GM12878 (cell line): Measurements from ENCODE around the gene MRTFA. TPM values are rescaled to one million over a fixed set of nuclear protein-coding genes. Genes with fewer than 3 reads are reported as not detected.

Experiments used
- ATAC-seq: fragments of 200-7000 bp; cut with Tn5 transposase; 3 replicates; pipeline ENCODE4 v1.9.1; 2020; ENCODE audit warnings: mild to moderate bottlenecking, moderate library complexity
- BruUV-seq: library from RNA; stranded (reverse); fragments of 400-500 nt; replicated peaks from 2 replicates; lab custom pipeline; 2021; lab: Mats Ljungman, UMichigan
- CTCF ChIA-PET: fragments of 300-600 bp; sonication (Branson Sonifier 250); formaldehyde crosslinking; extraction: SDS; loops from one replicate; lab custom pipeline; 2021; ENCODE audit warnings: inconsistent platforms; lab: Yijun Ruan, JAX
- POLR2A ChIA-PET: fragments of 350-600 bp; formaldehyde crosslinking; extraction: SDS; loops from one replicate; lab custom pipeline; 2021; ENCODE audit warnings: inconsistent platforms; lab: Charles Lee
- RAD21 ChIA-PET: fragments of 300-600 bp; sonication (Branson Sonifier 250); formaldehyde crosslinking; loops from one replicate; lab custom pipeline; 2023; ENCODE audit warnings: antibody characterized with exemption; ENCODE audit not compliant: unreplicated experiment; lab: Charles Lee
- SMC1A ChIA-PET: fragments of 300-600 bp; sonication (Branson Sonifier 250); formaldehyde crosslinking; loops from one replicate; lab custom pipeline; 2023; ENCODE audit not compliant: unreplicated experiment, uncharacterized antibody; lab: Charles Lee
- DNase-seq: peaks from one replicate; pipeline ENCODE4 v3.0.0-alpha.2; 2011; ENCODE audit warnings: low read depth, low spot score
- FAIRE-seq: peaks from 3 replicates; lab custom pipeline; 2011; peaks lifted over from hg19 to GRCh38; lab: Jason Lieb, UNC
- H2AFZ ChIP-seq: 2 replicates; pipeline ENCODE4 v1.6.0; 2011; ENCODE audit warnings: low read depth, low read length, control low read depth; ENCODE audit not compliant: control insufficient read depth
- H3K27ac ChIP-seq: 2 replicates; pipeline ENCODE4 v1.5.1; 2011; ENCODE audit warnings: control low read depth; ENCODE audit not compliant: control insufficient read depth, insufficient read depth
- H3K27me3 ChIP-seq, 2 experiments: replicated peaks in 1 of 2; 2 replicates each; pipeline versions ENCODE4 v1.6.0 to v1.6.1; 2011; ENCODE audit warnings: low read length in 1 of 2; ENCODE audit not compliant: control insufficient read depth in 2 of 2, insufficient read depth in 2 of 2
- H3K36me3 ChIP-seq, 2 experiments: 2 replicates each; pipeline ENCODE4 v1.5.1; 2011; ENCODE audit warnings: low read length in 1 of 2; ENCODE audit not compliant: control insufficient read depth in 2 of 2, insufficient read depth in 2 of 2
- H3K4me1 ChIP-seq: 2 replicates; pipeline ENCODE4 v1.6.1; 2011; ENCODE audit warnings: mild to moderate bottlenecking, low read length, moderate library complexity, mixed read lengths; ENCODE audit not compliant: control insufficient read depth, insufficient read depth
- H3K4me2 ChIP-seq: 2 replicates; pipeline ENCODE4 v1.6.0; 2011; ENCODE audit warnings: control low read depth; ENCODE audit not compliant: control insufficient read depth, insufficient read depth
- H3K4me3 ChIP-seq: fragments of 200-600 bp; sonication (generic); 2 replicates; pipeline ENCODE4 v1.5.1; 2016
- H3K79me2 ChIP-seq: 2 replicates; pipeline ENCODE4 v1.6.0; 2011; ENCODE audit warnings: low read length; ENCODE audit not compliant: control insufficient read depth, insufficient read depth
- H3K9ac ChIP-seq: 2 replicates; pipeline ENCODE4 v1.8.0; 2011; ENCODE audit warnings: low read length, control low read depth, mixed read lengths; ENCODE audit not compliant: control insufficient read depth, insufficient read depth
- H3K9me3 ChIP-seq: replicated peaks from 3 replicates; pipeline ENCODE4 v1.5.1; 2011; ENCODE audit warnings: mild to moderate bottlenecking, low read length; ENCODE audit not compliant: control insufficient read depth, insufficient read depth
- H4K20me1 ChIP-seq: 2 replicates; pipeline ENCODE4 v1.6.0; 2011; ENCODE audit not compliant: control insufficient read depth, insufficient read depth
- ASH2L ChIP-seq: fragments of 300-600, 200-600 bp; sonication (generic); IDR thresholded peaks from 2 replicates; pipeline ENCODE4 v1.6.1; 2017; ENCODE audit warnings: low read depth, mild to moderate bottlenecking, borderline replicate concordance
- BHLHE40 ChIP-seq, 2 experiments: fragments of 450-650 bp in 1 of 2; IDR thresholded peaks; 2 replicates each; pipeline ENCODE4 v1.6.1; 2011 to 2017; ENCODE audit warnings: low read depth in 2 of 2, borderline replicate concordance in 1 of 2, improper control_type of control experiment in 1 of 2, low read length in 1 of 2, mild to moderate bottlenecking in 1 of 2
- CBX3 ChIP-seq: fragments of 200-600 bp; sonication (generic); IDR thresholded peaks from 2 replicates; pipeline ENCODE4 v1.6.1; 2016; ENCODE audit warnings: low read depth, borderline replicate concordance
- ESRRA ChIP-seq: IDR thresholded peaks from 2 replicates; pipeline ENCODE4 v1.6.1; 2012; ENCODE audit warnings: mild to moderate bottlenecking, low read length, improper control_type of control experiment
- ETV6 ChIP-seq, 2 experiments: fragments of 450-650 bp in 1 of 2; IDR thresholded peaks in 1 of 2; conservative IDR thresholded peaks in 1 of 2; 2 replicates each; pipeline ENCODE4 v1.6.1; 2014; ENCODE audit warnings: antibody characterized with exemption in 1 of 2, borderline replicate concordance in 1 of 2, low read depth in 1 of 2, mild to moderate bottlenecking in 1 of 2, moderate library complexity in 1 of 2
- EZH2 ChIP-seq: IDR thresholded peaks from 2 replicates; pipeline ENCODE4 v1.6.1; 2012; ENCODE audit warnings: low read depth, mild to moderate bottlenecking, control low read depth, inconsistent platforms, low read length, borderline replicate concordance; ENCODE audit not compliant: control insufficient read depth
- HDAC2 ChIP-seq: fragments of 200-600 bp; sonication (generic); IDR thresholded peaks from 2 replicates; pipeline ENCODE4 v1.6.1; 2017
- SIN3A ChIP-seq: IDR thresholded peaks from 2 replicates; pipeline ENCODE4 v1.6.1; 2012; ENCODE audit warnings: low read depth, low read length, improper control_type of control experiment
- TARDBP ChIP-seq: IDR thresholded peaks from 2 replicates; pipeline ENCODE4 v1.6.1; 2016; ENCODE audit warnings: borderline replicate concordance
- YY1 ChIP-seq: IDR thresholded peaks from 2 replicates; pipeline ENCODE4 v1.6.1; 2011; ENCODE audit warnings: low read depth, mild to moderate bottlenecking, low read length
- WGBS: methylation state at CpG from one replicate; pipeline ENCODE4 v1.1.6; 2016; ENCODE audit warnings: low lambda C conversion rate; ENCODE audit not compliant: insufficient replicate concordance, insufficient coverage; ENCODE audit errors: missing lambda C conversion rate; 5-methylcytosine and 5-hydroxymethylcytosine counted together
- in situ Hi-C: fragments of 300-500 bp; cut with MboI; formaldehyde crosslinking; loops from 9 replicates; pipeline ENCODE4 v1.14.3; 2018; ENCODE audit warnings: mixed read lengths
- intact Hi-C: fragments of 100-400 bp; cut with micrococcal nuclease; formaldehyde crosslinking; loops from one replicate; pipeline ENCODE4 v1.14.2; 2022; ENCODE audit not compliant: unreplicated experiment
- polyA plus RNA-seq, 11 experiments: library from polyadenylated mRNA; depleted of rRNA in 4 of 11; unstranded in 6 of 11; stranded (reverse) in 5 of 11; fragments of >200 nt; fragmentation: Nextera tagmentation in 4 of 11; fragmentation: Illumina TruSeq in 1 of 11; extraction: Ambion mirVana in 4 of 11; extraction: Trizol in 1 of 11; gene quantifications; 1 replicate in 1 of 11; 2 replicates in 10 of 11; pipeline versions ENCODE4 v1.2.1 to v1.2.3, GENCODE V29; 2011 to 2016; ENCODE audit warnings: inconsistent platforms in 2 of 11, missing spikeins in 2 of 11, low read depth in 1 of 11
- total RNA-seq, 4 experiments: library from RNA; depleted of rRNA in 3 of 4; stranded (reverse); fragments of >200 nt in 3 of 4; fragmentation: Illumina TruSeq in 1 of 4; extraction: Trizol in 1 of 4; gene quantifications; 2 replicates each; pipeline versions ENCODE4 v1.2.1 to v1.2.3, GENCODE V29; 2013 to 2021
- TF ChIP-seq, protein P1 (sequence below): fragments of 450-650 bp; IDR thresholded peaks from 2 replicates; pipeline ENCODE4 v1.6.1; 2017; ENCODE audit warnings: mild to moderate bottlenecking
- TF ChIP-seq, protein P2 (sequence below): fragments of 450-650 bp; IDR thresholded peaks from 2 replicates; pipeline ENCODE4 v1.6.1; 2018; ENCODE audit warnings: mild to moderate bottlenecking, low read depth, moderate library complexity; ENCODE audit not compliant: partially characterized antibody

Gene MRTFA
- total and polyA plus RNA-seq, 10 of the 15 experiments (the other 5 are each of a cell fraction or from before 2014, with no cell fraction given) = 2.0 to 63.9 (median 17.9) TPM

DNA sequence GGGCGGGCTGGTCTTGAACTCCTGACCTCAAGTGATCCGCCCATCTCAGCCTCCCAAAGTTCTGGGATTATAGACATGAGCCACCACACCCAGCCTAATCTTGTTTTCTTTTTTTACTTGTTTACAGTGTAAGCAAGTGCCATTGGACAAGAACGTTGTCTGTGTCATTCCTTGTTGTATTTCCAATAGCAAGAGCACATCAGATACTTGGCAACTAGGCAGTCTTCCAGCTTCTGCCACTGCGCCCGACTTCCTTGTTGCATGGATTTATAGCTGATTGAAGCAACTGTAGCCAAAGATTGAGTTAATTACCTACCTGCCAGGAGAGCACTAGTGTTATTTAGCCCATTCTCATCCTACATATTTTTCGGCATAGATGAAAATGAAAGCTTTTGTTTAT lies 269.2 kb downstream of the MRTFA start:
- ChIA-PET POLR2A (interaction anchor here (1.0 kb wide), 1 partner anchor 11 kb away, joined by 8 read pairs; no protein-coding TSS in a partner anchor), RAD21 (interaction anchor here (0.6 to 1.1 kb wide), 2 partner anchors 69 to 282 kb away, joined by 3 read pairs; no protein-coding TSS in a partner anchor), SMC1A (interaction anchor here (0.9 to 2.6 kb wide), 2 partner anchors 19 to 20 kb away, joined by 4 to 7 read pairs; no protein-coding TSS in a partner anchor), CTCF (interaction anchor here (1.2 to 1.3 kb wide), 3 partner anchors 69 to 324 kb away, joined by 3 to 4 read pairs (median 3); no protein-coding TSS in a partner anchor)
- WGBS = 74% methylated on average over 6 of the region's 6 CpGs
- in situ Hi-C loops = no loop called here
- FAIRE-seq (no peak), DNase-seq (no peak), ATAC-seq (no peak)
- no peaks in the 10 kb centered on the region for H4K20me1 ChIP-seq
- H2AFZ ChIP-seq = no peak overlapping the region
- H3K79me2 ChIP-seq = peaks cover 14% of the 10 kb centered on the region
- no TSS peak for BruUV-seq
- TF ChIP-seq, protein P1, sequence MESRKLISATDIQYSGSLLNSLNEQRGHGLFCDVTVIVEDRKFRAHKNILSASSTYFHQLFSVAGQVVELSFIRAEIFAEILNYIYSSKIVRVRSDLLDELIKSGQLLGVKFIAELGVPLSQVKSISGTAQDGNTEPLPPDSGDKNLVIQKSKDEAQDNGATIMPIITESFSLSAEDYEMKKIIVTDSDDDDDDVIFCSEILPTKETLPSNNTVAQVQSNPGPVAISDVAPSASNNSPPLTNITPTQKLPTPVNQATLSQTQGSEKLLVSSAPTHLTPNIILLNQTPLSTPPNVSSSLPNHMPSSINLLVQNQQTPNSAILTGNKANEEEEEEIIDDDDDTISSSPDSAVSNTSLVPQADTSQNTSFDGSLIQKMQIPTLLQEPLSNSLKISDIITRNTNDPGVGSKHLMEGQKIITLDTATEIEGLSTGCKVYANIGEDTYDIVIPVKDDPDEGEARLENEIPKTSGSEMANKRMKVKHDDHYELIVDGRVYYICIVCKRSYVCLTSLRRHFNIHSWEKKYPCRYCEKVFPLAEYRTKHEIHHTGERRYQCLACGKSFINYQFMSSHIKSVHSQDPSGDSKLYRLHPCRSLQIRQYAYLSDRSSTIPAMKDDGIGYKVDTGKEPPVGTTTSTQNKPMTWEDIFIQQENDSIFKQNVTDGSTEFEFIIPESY = no peak
- TF ChIP-seq ESRRA = no peak
- TF ChIP-seq ETV6 (conservative IDR thresholded peaks at IDR 0.05 in 1 of 2, IDR thresholded peaks at IDR 0.05 in 1 of 2; ENCODE audit: borderline replicate concordance in 1 of 2, low read depth in 1 of 2) = no peak
- TF ChIP-seq ASH2L = no peak
- TF ChIP-seq CBX3 = no peak
- no peak for TF ChIP-seq YY1
- no peak for TF ChIP-seq TARDBP
- no peak for TF ChIP-seq BHLHE40 (IDR thresholded peaks at IDR 0.05; ENCODE audit: borderline replicate concordance in 1 of 2, low read depth in 2 of 2, low read length in 1 of 2)
- TF ChIP-seq, protein P2, sequence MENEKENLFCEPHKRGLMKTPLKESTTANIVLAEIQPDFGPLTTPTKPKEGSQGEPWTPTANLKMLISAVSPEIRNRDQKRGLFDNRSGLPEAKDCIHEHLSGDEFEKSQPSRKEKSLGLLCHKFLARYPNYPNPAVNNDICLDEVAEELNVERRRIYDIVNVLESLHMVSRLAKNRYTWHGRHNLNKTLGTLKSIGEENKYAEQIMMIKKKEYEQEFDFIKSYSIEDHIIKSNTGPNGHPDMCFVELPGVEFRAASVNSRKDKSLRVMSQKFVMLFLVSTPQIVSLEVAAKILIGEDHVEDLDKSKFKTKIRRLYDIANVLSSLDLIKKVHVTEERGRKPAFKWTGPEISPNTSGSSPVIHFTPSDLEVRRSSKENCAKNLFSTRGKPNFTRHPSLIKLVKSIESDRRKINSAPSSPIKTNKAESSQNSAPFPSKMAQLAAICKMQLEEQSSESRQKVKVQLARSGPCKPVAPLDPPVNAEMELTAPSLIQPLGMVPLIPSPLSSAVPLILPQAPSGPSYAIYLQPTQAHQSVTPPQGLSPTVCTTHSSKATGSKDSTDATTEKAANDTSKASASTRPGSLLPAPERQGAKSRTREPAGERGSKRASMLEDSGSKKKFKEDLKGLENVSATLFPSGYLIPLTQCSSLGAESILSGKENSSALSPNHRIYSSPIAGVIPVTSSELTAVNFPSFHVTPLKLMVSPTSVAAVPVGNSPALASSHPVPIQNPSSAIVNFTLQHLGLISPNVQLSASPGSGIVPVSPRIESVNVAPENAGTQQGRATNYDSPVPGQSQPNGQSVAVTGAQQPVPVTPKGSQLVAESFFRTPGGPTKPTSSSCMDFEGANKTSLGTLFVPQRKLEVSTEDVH = no peak
- TF ChIP-seq HDAC2 = no peak
- TF ChIP-seq EZH2 = no peak
- TF ChIP-seq SIN3A = no peak
- no peak overlapping the region for H3K9ac ChIP-seq
- H3K27me3 ChIP-seq = no peaks in the 10 kb centered on the region
- no peak overlapping the region for H3K27ac ChIP-seq
- no peaks in the 10 kb centered on the region; the same call in 1 of the 2 replicates for H3K4me1 ChIP-seq
- intact Hi-C loops = no loop called here
- no peaks in the 10 kb centered on the region for H3K9me3 ChIP-seq
- H3K36me3 ChIP-seq = peaks cover 16 to 27% of the 10 kb centered on the region in 2 experiments
- H3K4me3 ChIP-seq = no peak overlapping the region
- no peak overlapping the region for H3K4me2 ChIP-seq
